ENCODE data around the gene CHRNA4. TPM values are rescaled to one million over a fixed set of nuclear protein-coding genes. Genes with fewer than 3 reads are reported as not detected.

The CHRNA4 gene
- total and polyA plus RNA-seq, 2 donors (not counting 3 experiments of a cell fraction or from before 2014, with no cell fraction given), result not detected

DNA sequence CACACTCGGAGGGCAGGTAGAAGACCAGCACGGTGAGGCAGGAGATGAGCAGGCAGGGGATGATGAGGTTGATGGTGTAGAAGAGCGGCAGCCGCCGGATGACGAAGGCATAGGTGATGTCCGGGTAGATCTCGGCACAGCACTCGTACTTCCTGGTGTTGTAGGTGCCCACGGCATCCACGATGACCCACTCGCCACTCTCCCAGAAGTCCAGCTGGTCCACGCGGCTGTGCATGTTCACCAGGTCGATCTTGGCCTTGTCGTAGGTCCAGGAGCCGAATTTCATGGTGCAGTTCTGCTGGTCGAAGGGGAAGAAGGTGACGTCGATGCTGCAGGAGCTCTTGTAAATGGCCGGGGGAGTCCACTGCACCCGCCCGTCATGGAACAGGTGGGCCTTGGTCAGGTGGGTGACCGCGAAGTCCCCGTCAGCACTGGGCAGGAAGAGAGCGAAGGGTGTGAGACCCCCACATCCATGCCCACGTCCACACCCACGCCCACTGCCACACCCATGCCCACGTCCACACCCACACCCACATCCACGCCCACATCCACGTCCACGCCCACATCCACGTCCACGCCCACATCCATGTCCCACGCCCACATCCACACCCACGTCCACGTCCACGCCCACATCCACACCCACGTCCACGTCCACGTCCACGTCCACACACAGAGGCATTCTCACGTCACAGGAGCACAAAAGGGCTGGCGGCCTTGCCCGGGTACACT is 10.4 kb downstream of the CHRNA4 start:
- FAIRE-seq, result no peak
- H3K9ac ChIP-seq (replicated peaks; ENCODE audit: extremely low read depth, insufficient read depth, low read length), result no peak overlapping the region
- no peaks in the 10 kb centered on the region for H3K9me1 ChIP-seq (replicated peaks; ENCODE audit: control insufficient read depth, extremely low read depth, insufficient read depth, low read length)
- no peaks in the 10 kb centered on the region for H3K36me3 ChIP-seq (ENCODE audit: control insufficient read depth in 2 of 2, extremely low read depth in 1 of 2, insufficient read depth in 2 of 2, low read length in 2 of 2)
- H3K4me3 ChIP-seq (replicated peaks in 1 of 3; ENCODE audit: insufficient read depth in 1 of 3, low read depth in 1 of 3, low read length in 3 of 3), result no peak overlapping the region
- H2AFZ ChIP-seq (ENCODE audit: low read depth, low read length), result no peak overlapping the region
- no peaks in the 10 kb centered on the region for H4K20me1 ChIP-seq (replicated peaks; ENCODE audit: control insufficient read depth, extremely low read depth, insufficient read depth, low read length)
- H3K9me3 ChIP-seq (replicated peaks; ENCODE audit: control insufficient read depth, insufficient read depth, low read length), result no peaks in the 10 kb centered on the region
- H3K79me2 ChIP-seq (ENCODE audit: control insufficient read depth, insufficient read depth, low read length), result no peaks in the 10 kb centered on the region
- ChIA-PET POLR2A (interaction anchor here (0.6 kb wide), 1 partner anchor 169 kb away, joined by 3 read pairs; no protein-coding TSS in a partner anchor), CTCF (no interaction called here)
- intact Hi-C loops (cut with micrococcal nuclease), result no loop called here
- no peak for DNase-seq (ENCODE audit: low read depth, low spot score)
- no peaks in the 10 kb centered on the region for H3K27me3 ChIP-seq (ENCODE audit: control insufficient read depth in 2 of 2, insufficient read depth in 2 of 2, low read length in 2 of 2)
- H3K4me2 ChIP-seq (ENCODE audit: insufficient read depth, low read length), result no peak overlapping the region
- H3K27ac ChIP-seq (ENCODE audit: insufficient read depth, low read depth, low read length), result no peak overlapping the region
- dilution Hi-C loops (cut with MboI; ENCODE audit: extremely low pct_ligation_motif_present, low sequenced_read_pairs), result no loop called here
- no peaks in the 10 kb centered on the region for H3K4me1 ChIP-seq (ENCODE audit: control insufficient read depth, extremely low read depth, insufficient read depth, low read length)
- BruUV-seq (replicated peaks), result no TSS peak
- no peak for TF ChIP-seq POLR2A (IDR thresholded peaks at IDR 0.05; ENCODE audit: low read depth, low read length)

- Histone ChIP-seq H3K27ac (ENCODE audit: insufficient read depth, low read depth, low read length) (no peak overlapping the region), H3K9me3 (replicated peaks; ENCODE audit: control insufficient read depth, insufficient read depth, low read length) (no peaks in the 10 kb centered on the region), H3K4me3 (replicated peaks in 1 of 3; ENCODE audit: insufficient read depth in 1 of 3, low read depth in 1 of 3, low read length in 3 of 3) (no peak overlapping the region), H3K36me3 (ENCODE audit: control insufficient read depth in 2 of 2, extremely low read depth in 1 of 2, insufficient read depth in 2 of 2, low read length in 2 of 2) (no peaks in the 10 kb centered on the region), H4K20me1 (replicated peaks; ENCODE audit: control insufficient read depth, extremely low read depth, insufficient read depth, low read length) (no peaks in the 10 kb centered on the region), H3K27me3 (ENCODE audit: control insufficient read depth in 2 of 2, insufficient read depth in 2 of 2, low read length in 2 of 2) (no peaks in the 10 kb centered on the region), H2AFZ (ENCODE audit: low read depth, low read length) (no peak overlapping the region), H3K4me2 (ENCODE audit: insufficient read depth, low read length) (no peak overlapping the region), H3K9ac (replicated peaks; ENCODE audit: extremely low read depth, insufficient read depth, low read length) (no peak overlapping the region), H3K9me1 (replicated peaks; ENCODE audit: control insufficient read depth, extremely low read depth, insufficient read depth, low read length) (no peaks in the 10 kb centered on the region), H3K79me2 (ENCODE audit: control insufficient read depth, insufficient read depth, low read length) (no peaks in the 10 kb centered on the region), H3K4me1 (ENCODE audit: control insufficient read depth, extremely low read depth, insufficient read depth, low read length) (no peaks in the 10 kb centered on the region)
- FAIRE-seq (no peak), DNase-seq (ENCODE audit: low read depth, low spot score) (no peak)
- dilution Hi-C loops (cut with MboI; ENCODE audit: extremely low pct_ligation_motif_present, low sequenced_read_pairs) (no loop called here), intact Hi-C loops (cut with micrococcal nuclease) (no loop called here)
- ChIA-PET POLR2A (interaction anchor here (0.6 kb wide), 1 partner anchor 170 kb away, joined by 3 read pairs; no protein-coding TSS in a partner anchor), CTCF (no interaction called here)
- TF ChIP-seq POLR2A (IDR thresholded peaks at IDR 0.05; ENCODE audit: low read depth, low read length) (no peak), EZH2 (IDR thresholded peaks at IDR 0.05; ENCODE audit: borderline replicate concordance, low read depth, low read length, severe bottlenecking) (no peak), POLR2AphosphoS5 (IDR thresholded peaks at IDR 0.05; ENCODE audit: insufficient read depth, low read depth, low read length) (no peak)
- TF ChIP-seq, protein P1, sequence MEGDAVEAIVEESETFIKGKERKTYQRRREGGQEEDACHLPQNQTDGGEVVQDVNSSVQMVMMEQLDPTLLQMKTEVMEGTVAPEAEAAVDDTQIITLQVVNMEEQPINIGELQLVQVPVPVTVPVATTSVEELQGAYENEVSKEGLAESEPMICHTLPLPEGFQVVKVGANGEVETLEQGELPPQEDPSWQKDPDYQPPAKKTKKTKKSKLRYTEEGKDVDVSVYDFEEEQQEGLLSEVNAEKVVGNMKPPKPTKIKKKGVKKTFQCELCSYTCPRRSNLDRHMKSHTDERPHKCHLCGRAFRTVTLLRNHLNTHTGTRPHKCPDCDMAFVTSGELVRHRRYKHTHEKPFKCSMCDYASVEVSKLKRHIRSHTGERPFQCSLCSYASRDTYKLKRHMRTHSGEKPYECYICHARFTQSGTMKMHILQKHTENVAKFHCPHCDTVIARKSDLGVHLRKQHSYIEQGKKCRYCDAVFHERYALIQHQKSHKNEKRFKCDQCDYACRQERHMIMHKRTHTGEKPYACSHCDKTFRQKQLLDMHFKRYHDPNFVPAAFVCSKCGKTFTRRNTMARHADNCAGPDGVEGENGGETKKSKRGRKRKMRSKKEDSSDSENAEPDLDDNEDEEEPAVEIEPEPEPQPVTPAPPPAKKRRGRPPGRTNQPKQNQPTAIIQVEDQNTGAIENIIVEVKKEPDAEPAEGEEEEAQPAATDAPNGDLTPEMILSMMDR (IDR thresholded peaks at IDR 0.05; ENCODE audit: extremely low read depth in 1 of 2, insufficient read depth in 1 of 2, low read depth in 1 of 2, low read length in 2 of 2), result no peak
- BruUV-seq (replicated peaks), result no TSS peak
These were observed 11.0 kb downstream of the CHRNA4 start for GRCh38 chr20:63350196-63350595.

Data from endothelial cell of umbilical vein (primary cell).